SKM-1 treated with dmso at 0.1 percent for 144 hours (cell line): ENCODE measurements around the gene UBE2F.
"Not testable (repeated sequence)": the region's sequence is repeated elsewhere in the genome, so short reads cannot be mapped to it uniquely, and the experiment has no call there.

Experiments used
- DNase-seq: peaks from one replicate; lab custom pipeline; 2025; ENCODE audit not compliant: unreplicated experiment; lab: John Stamatoyannopoulos, UW

Gene UBE2F

DNA sequence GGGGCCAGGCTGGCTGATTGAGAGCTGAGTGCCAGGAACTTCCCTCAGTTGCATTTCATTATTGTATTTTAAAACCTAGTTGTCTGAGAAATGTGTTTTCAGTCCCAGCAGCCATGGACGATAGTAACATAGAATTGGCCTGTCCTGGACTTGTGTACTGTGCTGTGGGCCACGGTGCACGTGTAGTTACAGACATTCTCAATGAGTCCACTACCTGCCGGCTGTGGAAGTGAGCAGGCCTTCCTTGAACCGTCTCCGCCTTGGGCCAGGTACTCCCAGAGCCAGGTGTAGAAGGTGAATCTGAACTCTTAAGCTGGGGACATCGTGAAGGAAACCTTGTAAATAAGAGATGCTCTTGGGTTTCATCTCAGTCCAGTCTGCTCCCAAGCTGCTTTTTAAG, 47.0 kb downstream of the UBE2F start:
- DNase-seq = no peak

DNA sequence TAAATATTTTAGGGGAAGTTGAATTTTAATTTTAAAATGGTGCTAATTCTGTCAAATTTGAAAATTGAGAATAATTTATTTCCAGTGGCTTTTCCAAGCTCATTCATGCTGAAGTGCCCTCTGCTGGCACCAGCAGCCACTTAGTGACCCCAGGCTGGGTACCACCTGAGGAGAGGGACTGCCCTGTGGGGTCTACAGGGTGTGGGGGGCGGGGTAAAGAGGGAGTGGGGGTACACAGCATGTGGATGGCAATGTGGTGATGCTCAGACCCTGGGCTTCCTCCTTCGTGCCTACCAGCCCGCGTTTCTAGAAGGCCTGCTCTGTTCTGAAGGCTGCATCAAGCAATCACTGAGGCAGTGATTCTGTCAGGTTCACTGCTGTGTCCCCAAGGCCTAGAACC, 48.9 kb downstream of the UBE2F start:
- DNase-seq = no peak

DNA sequence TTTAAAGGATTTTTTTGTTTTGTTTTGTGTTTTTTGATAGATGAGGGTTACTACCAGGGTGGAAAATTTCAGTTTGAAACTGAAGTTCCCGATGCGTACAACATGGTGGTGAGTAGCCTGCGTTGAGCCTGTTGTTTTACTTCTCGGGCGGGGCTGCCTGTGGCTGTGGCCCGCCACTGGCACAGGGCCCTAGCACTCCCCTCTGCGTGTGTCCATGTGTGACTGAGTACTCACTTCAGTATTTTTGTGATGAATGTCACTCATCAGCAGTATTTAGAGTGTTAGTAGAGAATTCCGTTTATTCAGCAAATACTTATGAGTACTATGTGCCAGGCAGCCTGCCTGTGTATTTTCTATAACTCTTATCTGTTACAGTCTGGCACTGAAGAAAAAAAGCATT, 49.7 kb downstream of the UBE2F start:
- DNase-seq = no peak

DNA sequence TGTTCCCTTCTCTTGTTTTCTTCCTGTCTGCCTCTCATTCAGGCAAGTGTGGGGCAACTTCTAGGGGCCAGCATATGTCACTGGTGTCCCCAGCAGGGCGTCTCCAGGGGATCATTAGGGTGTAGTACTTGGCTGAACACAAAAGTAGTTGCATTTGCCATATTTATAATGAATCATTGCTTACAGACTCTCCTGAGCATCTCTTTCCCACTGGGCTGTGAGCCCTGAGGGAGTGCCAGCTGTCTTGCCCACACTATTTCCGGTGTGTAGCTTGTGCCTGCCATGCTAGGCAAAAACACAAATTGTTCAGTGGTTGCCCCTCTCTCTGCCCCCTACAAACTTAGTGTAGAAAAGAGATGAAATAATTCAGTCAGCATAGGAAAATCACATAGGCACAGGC, 53.1 kb downstream of the UBE2F start:
- no peak for DNase-seq

DNA sequence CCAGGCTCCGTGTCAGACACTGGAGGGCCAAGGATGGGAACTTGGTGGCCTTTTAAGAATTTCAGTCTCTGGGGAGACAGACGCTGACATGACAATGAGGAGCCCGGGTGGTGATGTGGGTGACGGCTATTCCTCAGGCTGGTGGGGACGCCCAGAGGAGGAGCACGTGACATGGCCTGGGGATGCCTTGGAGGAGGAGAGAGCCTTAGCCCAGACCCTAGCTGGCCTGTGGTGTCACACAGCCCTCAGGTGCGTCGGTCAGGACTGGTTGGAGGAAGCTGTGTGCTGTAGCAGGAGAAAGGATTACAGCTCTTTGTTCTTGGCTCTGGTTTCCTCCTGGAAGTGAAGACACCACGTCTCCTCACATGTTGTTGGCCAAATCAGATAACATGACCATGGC, 54.0 kb downstream of the UBE2F start:
- DNase-seq = no peak

DNA sequence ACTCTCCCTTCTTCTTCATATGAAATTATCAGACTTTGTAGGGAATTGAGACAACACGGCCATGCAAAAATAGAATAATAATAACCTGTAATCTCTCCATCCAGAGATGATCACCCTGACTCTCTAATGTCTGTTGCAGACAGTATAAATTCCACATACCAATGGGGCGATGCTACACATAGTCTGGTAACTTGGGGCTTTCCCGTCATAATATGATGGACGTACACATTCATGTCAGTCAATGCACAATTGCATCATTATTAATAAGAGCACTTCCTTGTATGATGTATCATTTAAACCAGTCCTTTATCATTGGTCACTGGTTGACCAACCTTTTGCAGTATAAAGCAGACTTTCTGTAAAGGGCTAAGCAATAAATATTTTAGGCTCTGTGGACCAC, 54.5 kb downstream of the UBE2F start:
- DNase-seq = no peak

DNA sequence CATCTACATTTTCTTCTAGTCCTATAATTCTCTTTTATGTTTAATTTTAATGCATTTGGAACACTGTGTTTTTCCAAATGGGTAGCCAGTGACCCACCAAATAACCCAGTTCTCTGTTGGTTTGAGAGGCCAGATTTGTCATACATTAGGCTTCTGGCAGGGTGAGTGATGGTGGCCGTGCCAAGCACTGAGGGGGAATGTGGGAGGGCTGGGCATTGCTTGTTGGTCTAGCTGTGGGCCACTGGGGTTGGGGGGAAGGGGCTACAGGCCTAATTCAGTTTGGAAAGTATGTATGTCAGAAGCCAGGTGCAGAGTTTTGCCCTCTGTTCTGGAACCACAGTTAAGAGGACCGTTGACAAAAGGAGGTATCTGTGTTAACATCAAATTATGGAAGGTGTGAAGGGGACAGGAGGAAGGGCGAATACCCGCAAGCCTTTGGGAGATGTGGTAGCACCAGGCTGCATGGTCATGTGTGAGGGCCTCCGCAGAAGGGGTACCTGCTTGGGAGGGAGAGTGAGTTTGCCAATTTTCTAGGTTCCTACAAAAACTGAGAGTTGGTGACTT, 55.9 kb downstream of the UBE2F start:
- DNase-seq = no peak

DNA sequence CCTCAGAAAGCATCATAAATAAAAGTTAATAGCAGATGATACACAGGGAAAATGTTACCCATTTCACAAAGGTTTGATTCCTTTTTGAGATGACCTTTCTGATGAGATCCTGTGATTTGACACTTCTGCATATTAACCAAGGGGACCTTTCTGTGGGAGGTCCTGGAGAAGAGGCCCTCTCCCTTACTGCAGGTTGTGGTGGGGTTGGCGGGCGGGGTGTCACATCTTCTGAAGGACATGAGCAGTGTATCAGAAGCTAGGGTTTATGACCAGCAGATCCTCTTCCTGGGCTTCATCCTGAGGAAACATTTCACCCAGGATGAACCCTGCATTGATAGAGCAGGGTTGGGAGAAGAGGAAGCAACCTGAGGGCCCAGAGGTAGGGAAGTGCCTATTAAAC, 56.8 kb downstream of the UBE2F start:
- DNase-seq = no peak

DNA sequence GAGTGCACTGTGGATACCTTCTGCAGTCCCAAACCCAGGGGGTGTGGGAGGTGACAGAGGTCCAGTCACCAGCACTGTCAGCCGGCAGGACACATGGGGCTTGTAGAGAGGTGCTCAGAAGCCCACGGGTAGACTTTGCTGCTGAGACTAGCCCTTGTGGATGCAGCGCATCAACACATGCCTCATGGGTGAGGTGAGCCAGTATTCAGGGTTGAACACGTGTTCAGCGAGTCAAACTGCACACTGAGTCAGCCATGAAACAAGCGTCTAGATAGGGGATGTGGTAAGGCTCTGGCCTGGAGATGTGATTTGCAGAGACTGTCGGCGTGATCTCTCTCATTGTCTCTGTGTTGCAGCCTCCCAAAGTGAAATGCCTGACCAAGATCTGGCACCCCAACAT, 58.2 kb downstream of the UBE2F start:
- no peak for DNase-seq

DNA sequence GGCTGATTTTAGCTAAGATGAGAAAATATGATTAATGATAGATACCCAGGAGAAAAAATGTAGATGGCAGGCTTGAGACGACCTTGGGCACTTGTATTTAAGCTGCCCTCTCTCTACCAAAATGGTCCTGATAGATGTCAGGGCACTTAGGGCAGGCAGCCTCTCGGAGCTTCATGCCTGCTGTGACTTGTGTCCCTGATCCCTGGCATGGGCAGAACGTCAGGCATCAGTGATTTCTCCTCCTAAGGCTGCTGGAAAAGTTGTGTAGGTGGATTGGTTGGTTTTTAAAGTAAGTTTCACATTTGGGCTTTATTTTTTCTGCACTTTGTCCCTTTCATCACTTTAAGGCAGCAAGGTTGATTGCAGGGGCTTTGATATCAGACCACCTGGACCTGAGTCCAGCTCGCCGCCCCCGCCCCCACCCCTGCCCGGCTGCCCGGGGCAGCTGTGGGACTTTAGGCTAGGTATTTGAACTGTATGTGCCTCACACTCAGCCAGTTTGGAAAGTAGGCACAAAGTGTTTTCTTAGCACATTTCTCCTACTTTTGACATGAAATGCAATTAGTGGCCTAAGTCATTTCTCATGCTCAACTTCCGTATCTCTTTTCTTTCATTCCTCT, 59.0 kb downstream of the UBE2F start:
- no peak for DNase-seq

DNA sequence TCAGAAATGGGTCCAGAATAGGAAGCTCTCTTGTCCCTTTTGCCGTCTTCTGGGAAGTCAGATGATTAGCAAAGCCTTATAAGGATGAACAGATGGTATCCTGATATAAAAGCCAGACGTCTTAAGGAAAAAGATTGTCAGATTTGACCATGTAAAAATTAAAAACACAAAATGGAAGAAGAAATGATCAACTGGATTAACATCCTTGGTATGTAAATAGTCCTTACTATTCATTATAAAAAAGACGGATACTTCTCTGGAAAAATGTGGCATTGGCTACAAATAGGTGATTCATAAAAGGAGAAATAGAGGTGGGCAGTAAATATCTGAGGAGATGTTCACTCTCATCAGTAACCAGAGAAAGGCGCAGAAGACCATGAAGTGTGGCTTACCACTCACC, 60.2 kb downstream of the UBE2F start:
- no peak for DNase-seq

DNA sequence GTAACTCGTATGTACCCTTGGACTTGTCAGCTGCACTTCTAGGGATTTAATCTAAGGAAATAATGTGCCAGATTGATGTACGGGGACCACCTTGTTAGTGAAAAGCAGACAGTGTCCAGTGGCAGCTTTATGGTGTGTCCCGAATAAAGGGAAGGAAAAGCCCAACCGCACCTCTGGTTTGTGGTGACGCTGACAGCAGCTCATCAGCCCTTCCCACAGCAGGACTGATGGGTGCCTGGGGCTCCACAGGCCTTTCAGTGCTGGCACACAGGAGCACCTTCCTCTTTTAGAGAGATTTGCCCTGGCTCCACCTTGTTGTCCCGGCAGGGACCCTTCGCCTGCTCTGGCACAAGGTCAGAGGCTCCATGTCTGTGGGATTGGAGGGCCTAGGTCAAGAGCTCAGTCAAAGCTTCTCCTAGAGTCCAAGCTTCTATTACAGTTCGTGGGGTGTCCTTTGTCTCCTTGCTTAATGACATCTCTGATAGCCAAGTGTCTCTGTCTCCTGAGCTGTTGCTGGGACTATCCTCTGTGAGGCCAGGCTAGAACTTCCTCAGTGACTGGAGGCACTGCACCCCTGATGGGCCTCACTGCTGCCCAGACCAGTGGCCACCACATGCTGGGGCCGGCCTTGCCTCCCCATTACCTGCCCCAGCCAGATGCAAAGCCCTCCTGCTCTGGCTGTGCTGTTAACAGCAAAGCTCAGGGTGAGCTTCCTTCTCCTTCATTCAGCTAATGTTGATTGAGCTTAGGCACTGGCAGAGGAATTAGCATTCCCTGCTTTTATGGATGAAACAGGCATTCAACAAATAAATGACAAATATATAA, 61.0 kb downstream of the UBE2F start:
- DNase-seq = no peak

DNA sequence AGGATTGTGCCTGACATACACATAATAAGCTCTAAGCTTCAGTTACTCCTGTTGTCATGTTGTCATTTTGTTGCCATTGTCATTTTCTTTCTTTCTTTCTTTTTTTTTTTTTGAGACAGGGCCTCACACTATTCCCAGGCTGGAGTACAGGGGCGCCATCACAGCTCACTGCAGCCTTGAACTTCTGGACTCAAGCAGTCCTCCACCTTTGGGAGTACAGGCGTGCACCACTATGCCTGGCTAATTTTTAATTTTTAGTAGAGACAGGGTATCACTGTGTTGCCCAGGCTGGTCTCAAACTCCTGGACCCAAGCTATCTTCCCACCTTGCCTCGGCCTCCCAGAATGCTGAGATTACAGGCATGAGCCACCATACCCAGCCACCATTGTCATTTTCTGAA, 63.0 kb downstream of the UBE2F start:
- DNase-seq = no peak

DNA sequence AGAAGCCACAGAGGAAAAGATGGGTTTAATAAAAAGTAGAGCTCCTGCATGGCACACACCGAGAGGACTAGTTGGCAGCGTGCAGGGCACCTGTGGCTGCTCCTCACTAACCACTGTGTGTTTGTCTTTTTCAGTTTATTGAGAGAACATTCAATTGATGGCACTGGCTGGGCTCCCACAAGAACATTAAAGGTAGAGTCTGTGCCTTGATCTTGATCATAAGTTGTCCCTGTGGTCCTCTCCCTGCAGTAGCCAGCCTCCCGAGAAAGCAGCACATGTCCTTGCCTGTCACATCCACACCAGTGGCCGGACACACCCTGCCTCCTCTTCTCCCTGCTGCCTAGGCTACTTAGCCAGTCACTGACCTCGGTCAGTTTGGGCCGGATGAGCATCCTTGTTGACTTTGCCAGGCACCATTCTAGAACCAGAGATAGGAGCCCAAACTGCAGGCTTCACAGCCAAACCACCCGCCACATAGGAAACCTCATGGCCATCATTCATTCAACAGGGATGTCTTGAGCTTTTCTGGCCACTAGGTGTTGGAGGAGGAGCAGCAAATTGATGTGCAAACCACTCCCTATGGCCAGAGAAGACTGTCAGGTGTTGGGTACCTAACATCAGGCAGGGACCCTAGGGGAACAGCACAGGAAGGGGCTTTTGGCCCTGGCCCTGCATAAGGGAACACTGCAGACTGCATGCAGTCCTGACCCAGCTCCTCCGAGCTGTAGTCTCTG, 63.8 kb downstream of the UBE2F start:
- DNase-seq = no peak

DNA sequence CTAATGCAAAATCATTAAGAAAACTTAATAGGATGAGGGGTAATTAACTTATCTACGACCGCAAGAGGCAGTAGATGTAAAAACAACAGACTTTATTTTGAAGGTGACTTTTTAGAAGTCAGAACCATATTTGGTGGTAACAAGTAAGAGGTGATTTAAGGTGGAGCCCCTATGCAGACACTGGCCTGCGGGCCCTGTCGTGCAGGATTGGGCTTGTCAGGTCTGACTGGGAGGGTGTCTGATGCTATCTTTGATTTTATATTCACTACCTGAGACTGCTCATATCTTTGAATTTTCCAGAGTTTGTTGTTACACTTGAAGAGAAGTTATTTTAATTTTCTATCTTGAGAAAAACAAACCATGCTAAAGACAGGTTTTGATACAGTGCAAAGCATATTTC, 64.9 kb downstream of the UBE2F start:
- DNase-seq = no peak

DNA sequence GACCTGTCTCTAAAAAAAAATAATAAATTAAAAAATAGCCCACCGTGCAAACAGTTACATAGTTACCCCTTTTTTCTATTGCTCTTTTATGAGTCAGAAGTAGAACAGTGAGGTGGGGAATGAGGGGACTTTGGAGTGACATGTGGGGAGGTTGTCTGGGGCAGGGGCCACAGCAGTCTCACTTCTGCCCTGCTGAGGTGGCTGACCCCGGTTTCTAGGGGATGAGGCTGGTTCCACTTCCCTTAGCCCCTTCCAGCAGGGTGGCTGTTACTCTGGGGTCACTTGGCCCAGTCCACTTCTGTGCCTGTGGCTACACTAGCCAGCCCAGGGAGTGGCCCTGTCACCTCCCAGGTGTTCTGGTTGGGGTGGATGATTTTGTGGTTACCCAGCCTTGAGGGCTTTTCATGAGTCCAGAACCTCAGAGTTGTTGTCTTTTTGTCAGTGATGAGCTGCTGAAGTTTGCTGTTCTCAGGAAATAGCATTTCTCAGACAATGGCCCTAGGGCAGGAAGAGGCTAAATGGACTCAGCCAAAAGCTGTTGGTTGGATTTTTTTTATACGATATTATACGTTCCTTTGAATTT, 66.0 kb downstream of the UBE2F start:
- DNase-seq = no peak

DNA sequence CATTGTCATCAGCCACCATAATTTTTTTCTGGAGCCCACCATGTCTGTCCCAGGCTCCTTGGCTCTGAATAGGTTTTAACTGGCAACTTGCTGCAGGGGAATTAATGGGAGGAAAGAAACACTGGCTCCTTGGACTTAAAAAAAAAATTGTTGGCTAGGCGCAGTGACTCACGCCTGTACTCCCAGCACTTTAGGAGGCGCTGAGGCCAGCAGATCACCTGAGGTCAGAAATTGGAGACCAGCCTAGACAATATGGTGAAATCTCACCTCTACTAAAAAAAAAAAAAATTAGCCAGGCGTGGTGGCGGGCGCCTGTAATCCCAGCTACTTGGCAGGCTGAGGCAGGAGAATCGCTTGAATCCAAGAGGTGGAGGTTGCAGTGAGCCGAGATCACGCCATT, 67.2 kb downstream of the UBE2F start:
- DNase-seq = not testable (repeated sequence)

DNA sequence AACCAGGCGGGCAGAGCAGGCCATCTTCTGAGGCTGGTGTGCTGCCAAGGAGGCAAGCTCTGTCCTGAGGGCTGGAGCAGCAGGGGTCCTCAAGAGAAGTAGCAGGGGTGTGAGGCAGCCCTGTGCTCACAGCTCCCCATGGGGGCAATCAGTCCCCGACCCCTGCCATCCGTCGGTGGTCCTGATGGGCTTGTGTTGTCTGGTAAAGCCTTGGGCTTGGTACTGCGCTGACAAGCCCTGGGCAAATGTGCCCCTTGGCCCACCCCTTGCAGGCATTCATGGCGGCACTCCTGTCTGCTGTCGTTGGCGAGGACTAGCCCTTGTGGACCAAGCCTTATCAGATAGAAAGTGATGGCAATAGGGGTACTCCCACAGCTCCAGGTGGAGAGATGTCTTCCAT, 71.4 kb downstream of the UBE2F start:
- DNase-seq = no peak

DNA sequence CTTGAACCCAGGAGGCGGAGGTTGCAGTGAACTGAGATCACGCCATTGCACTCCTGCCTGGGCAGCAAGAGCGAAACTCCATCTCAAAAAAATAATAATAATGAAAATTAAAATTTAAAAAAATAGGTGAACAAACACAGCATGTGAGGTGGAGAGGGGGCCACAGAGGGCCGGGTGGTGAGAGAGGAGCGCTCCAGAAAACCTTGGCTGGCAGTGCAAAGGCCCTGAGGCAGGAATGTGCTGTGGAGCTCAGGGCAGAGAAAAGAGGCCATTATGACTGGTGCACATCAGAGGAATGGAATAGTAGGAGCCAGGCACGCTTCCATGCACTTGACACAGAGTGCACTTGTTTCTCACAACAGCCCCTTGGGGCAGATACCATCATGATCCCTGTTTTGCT, 72.3 kb downstream of the UBE2F start:
- no peak for DNase-seq

DNA sequence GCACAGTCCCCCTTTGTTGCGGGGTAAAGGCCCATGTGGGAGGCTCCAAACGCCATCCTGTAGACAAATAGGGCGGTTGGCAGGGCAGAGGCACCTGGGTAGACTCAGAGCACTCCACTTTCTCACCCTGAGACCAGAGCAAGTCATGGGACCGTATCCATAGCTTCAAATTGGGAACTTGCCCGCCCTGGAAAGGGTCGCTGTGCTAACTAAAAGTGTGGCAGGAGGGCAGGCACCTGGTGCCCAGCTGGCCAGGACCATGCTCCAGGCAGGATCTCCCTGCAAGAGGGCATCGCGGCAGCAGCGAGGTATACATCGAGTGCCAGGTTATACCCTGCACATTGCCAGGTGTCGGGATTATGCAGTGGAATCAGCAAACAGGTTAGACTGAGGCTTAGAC, 73.2 kb downstream of the UBE2F start:
- DNase-seq = no peak

DNA sequence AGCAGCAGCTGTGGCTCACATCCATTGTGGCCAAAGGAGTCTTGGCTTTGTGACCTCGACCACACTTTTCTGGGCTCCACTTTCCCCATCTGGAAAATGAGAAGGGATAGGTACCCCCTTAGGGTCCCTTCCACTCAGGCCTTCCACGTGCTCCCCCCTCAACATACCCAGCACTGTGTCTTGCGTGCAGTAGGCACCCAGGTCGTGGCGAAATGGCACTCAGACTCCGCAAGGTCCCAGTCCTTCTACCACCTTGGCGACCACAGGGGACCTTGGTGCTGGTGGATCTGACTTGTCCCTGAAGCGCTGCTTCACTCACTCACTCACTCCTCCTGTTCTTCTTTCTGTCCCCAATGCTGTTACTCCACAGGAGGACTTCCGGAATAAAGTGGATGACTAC, 74.1 kb downstream of the UBE2F start:
- no peak for DNase-seq

DNA sequence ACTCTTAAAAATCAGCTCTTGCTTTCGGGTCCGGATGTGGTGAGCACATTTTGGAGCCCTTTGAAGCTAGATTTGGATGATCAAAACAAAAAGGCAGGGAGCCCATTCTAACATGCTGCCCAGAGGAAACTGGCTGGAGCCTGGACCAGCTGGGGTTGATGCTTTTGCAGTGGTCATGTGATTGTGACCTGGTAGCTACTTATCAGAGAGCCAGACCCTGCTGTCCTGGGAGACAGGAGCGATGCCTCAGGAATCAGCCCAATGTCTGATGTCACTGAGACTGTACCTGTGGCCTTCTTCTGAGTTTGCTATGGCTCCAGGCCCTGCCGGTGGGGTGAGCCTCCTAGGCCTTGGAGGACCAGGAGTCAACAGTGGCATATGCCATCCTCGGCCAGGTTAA, 75.3 kb downstream of the UBE2F start:
- no peak for DNase-seq
